DOHH2 (cell line): ENCODE data around the gene DCUN1D5.

Experiments
- H3F3A ChIP-seq: fragments of 200-600 bp; sonication (generic), shearing (Covaris generic); 2 replicates; pipeline ENCODE4 v1.6.0; 2016; ENCODE audit warnings: antibody characterized with exemption, mild to moderate bottlenecking; ENCODE audit not compliant: control insufficient read depth, insufficient read depth
- H3K27ac ChIP-seq: fragments of 200-600 bp; sonication (generic); 2 replicates; pipeline ENCODE4 v1.5.1; 2014; ENCODE audit warnings: low read depth, mild to moderate bottlenecking, low read length, moderate library complexity
- H3K27me3 ChIP-seq: fragments of 200-600 bp; sonication (generic); 2 replicates; pipeline ENCODE4 v1.6.1; 2014; ENCODE audit warnings: mild to moderate bottlenecking, low read length, mixed read lengths; ENCODE audit not compliant: control insufficient read depth
- H3K36me3 ChIP-seq: fragments of 200-600 bp; sonication (generic); 2 replicates; pipeline ENCODE4 v1.6.1; 2014; ENCODE audit warnings: mild to moderate bottlenecking, low read length, moderate library complexity, mixed read lengths; ENCODE audit not compliant: control insufficient read depth
- H3K4me1 ChIP-seq: fragments of 200-600 bp; sonication (generic); 2 replicates; pipeline ENCODE4 v1.6.1; 2014; ENCODE audit warnings: mild to moderate bottlenecking, low read length, mixed read lengths; ENCODE audit not compliant: control insufficient read depth
- H3K4me2 ChIP-seq: fragments of 200-600 bp; sonication (generic); 2 replicates; pipeline ENCODE4 v1.6.0; 2014; ENCODE audit warnings: mild to moderate bottlenecking, low read length, moderate library complexity
- H3K4me3 ChIP-seq: fragments of 200-600 bp; sonication (generic); 2 replicates; pipeline ENCODE4 v1.5.1; 2014; ENCODE audit warnings: mild to moderate bottlenecking, low read length, mixed read lengths
- H3K79me2 ChIP-seq: fragments of 200-600 bp; sonication (generic); 2 replicates; pipeline ENCODE4 v1.6.1; 2014; ENCODE audit warnings: mild to moderate bottlenecking, low read length, mixed read lengths; ENCODE audit not compliant: control insufficient read depth
- H3K9me2 ChIP-seq: fragments of 200-600 bp; sonication (generic); replicated peaks from 2 replicates; pipeline ENCODE4 v1.6.1; 2014; ENCODE audit warnings: mild to moderate bottlenecking, low read length, mixed read lengths; ENCODE audit not compliant: control insufficient read depth
- H3K9me3 ChIP-seq: fragments of 200-600 bp; sonication (generic); 2 replicates; pipeline ENCODE4 v1.6.1; 2014; ENCODE audit warnings: antibody characterized with exemption, low read length, mixed read lengths; ENCODE audit not compliant: control insufficient read depth, insufficient read depth
- H4K20me1 ChIP-seq: fragments of 200-600 bp; sonication (generic); 2 replicates; pipeline ENCODE4 v1.6.0; 2014; ENCODE audit warnings: low read depth, mild to moderate bottlenecking, antibody characterized with exemption, low read length, moderate library complexity; ENCODE audit not compliant: control insufficient read depth, insufficient read depth
- EZH2phosphoT487 ChIP-seq: fragments of 200-600 bp; sonication (generic); IDR thresholded peaks from 2 replicates; pipeline ENCODE4 v1.6.1; 2017; ENCODE audit warnings: borderline replicate concordance, mild to moderate bottlenecking, antibody characterized with exemption, low read length, moderate library complexity, mixed read lengths
- TF ChIP-seq, protein P1 (sequence below): fragments of 200-600 bp; sonication (generic); IDR thresholded peaks from one replicate; pipeline ENCODE4 v1.5.1; 2014; ENCODE audit warnings: antibody characterized with exemption, mild to moderate bottlenecking, low read depth, low read length; ENCODE audit not compliant: poor library complexity, severe bottlenecking

Gene DCUN1D5

DNA sequence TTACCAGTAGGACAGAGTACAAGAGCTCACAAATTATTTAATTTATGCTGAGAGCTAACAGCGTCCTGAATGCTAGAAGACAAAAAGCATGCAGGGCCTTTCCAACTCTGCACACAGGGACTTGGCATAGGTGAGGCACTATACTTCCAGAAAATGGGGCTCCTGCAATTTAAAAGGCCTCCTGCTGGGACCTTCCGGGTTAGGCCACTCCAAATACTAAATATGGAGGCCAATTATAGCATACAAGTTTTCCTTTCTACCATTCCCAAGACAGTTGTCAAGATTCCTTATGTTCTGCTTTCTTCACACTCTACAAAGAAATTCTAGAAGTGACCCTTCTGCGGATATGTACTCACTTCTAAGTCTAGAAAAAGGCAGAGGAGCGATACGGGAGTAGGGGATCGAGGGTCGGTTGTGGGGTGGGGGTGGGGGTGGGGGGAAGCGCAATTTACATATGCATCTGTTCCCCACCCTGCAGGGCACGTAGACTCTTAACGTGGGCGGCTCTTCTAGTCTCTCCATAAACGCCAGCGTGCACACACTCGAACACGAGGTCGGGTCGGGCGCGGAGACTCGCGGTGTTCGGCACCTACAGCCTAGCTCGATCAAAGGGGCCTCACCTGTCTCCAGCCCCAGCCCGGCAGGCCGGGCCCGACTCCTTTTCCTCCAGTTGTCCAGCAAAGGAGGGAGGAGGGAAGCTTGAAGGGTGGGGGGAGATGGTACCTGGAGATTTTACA, 728 bp downstream of the DCUN1D5 start:
- peaks cover 62% of the 10 kb centered on the region for H3K79me2 ChIP-seq
- H3K4me3 ChIP-seq = peak overlapping the region; percentile 95
- no peaks in the 10 kb centered on the region for H3K27me3 ChIP-seq
- peak overlapping the region; percentile 90 for H3K4me2 ChIP-seq
- H3K36me3 ChIP-seq = peaks cover 35% of the 10 kb centered on the region
- H3F3A ChIP-seq = no peaks in the 10 kb centered on the region
- peaks cover 23% of the 10 kb centered on the region for H3K4me1 ChIP-seq
- TF ChIP-seq EZH2phosphoT487 = no peak
- TF ChIP-seq, protein P1, sequence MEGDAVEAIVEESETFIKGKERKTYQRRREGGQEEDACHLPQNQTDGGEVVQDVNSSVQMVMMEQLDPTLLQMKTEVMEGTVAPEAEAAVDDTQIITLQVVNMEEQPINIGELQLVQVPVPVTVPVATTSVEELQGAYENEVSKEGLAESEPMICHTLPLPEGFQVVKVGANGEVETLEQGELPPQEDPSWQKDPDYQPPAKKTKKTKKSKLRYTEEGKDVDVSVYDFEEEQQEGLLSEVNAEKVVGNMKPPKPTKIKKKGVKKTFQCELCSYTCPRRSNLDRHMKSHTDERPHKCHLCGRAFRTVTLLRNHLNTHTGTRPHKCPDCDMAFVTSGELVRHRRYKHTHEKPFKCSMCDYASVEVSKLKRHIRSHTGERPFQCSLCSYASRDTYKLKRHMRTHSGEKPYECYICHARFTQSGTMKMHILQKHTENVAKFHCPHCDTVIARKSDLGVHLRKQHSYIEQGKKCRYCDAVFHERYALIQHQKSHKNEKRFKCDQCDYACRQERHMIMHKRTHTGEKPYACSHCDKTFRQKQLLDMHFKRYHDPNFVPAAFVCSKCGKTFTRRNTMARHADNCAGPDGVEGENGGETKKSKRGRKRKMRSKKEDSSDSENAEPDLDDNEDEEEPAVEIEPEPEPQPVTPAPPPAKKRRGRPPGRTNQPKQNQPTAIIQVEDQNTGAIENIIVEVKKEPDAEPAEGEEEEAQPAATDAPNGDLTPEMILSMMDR = no peak
- H3K9me2 ChIP-seq = no peaks in the 10 kb centered on the region
- H3K27ac ChIP-seq = peak overlapping the region; percentile 59
- no peaks in the 10 kb centered on the region for H4K20me1 ChIP-seq
- no peaks in the 10 kb centered on the region for H3K9me3 ChIP-seq

DNA sequence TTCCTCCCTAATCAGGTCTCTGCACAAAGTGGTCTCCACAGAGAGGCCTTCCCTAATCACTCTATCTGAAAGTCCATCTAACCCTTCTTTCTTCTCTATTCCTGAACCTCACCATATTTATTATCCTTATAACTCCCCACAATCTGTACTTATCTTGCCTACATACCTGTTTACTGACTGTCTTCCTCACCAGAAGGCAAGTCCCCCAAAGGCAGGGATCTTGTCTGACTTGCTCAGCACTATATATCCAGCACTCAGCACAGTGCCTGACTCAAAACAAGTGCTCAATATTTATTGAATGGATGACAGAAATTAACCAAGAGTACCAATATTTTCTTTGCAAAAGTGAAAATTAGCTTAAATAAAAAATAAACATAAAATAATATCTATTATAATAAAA, 5.5 kb downstream of the DCUN1D5 start:
- H3K4me1 ChIP-seq = peaks cover 16% of the 10 kb centered on the region
- H3F3A ChIP-seq = no peaks in the 10 kb centered on the region
- no peak for TF ChIP-seq EZH2phosphoT487
- TF ChIP-seq, protein P1 = no peak
- H3K36me3 ChIP-seq = peaks cover 72% of the 10 kb centered on the region
- no peak overlapping the region for H3K27ac ChIP-seq
- H3K9me3 ChIP-seq = no peaks in the 10 kb centered on the region
- H4K20me1 ChIP-seq = no peaks in the 10 kb centered on the region; the same call in 1 of the 2 replicates
- no peak overlapping the region for H3K4me3 ChIP-seq
- no peak overlapping the region for H3K4me2 ChIP-seq
- H3K27me3 ChIP-seq = no peaks in the 10 kb centered on the region
- H3K9me2 ChIP-seq = no peaks in the 10 kb centered on the region
- H3K79me2 ChIP-seq = peaks cover 93% of the 10 kb centered on the region

DNA sequence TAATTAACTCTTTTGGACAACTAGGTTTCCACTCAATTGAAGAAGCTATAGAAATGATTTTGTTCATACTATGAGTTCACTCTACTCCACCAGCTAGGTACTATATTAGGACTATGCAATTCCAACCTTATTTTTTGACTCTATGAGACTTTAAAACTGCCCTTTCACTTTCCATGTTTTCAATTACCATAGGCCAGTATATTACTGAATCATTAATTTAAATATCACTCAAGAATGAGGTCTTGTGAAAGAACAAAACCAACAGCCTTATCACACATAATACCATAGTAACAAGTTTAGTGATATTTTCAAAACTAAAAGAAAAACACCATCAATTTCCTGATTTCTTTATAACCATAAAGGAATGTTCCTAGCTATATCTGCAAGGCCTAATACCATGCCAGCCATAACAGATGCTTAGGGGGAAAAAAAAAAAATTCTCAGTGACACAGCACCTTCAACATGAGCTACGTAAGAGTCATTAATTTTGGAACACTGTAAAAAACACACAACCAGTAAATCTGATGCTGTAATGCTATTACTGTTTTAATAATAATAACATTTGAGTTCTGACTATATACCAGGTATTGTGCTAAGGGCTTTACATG, 6.1 kb downstream of the DCUN1D5 start:
- Histone ChIP-seq H3K4me2 (no peak overlapping the region), H3K9me3 (no peaks in the 10 kb centered on the region), H3K27me3 (no peaks in the 10 kb centered on the region), H3K4me1 (peaks cover 16% of the 10 kb centered on the region), H3K79me2 (peaks cover 87% of the 10 kb centered on the region), H3F3A (no peaks in the 10 kb centered on the region), H3K4me3 (no peak overlapping the region), H3K27ac (no peak overlapping the region), H4K20me1 (no peaks in the 10 kb centered on the region; the same call in 1 of the 2 replicates), H3K9me2 (no peaks in the 10 kb centered on the region), H3K36me3 (peaks cover 78% of the 10 kb centered on the region)
- no peak for TF ChIP-seq EZH2phosphoT487
- TF ChIP-seq, protein P1 = no peak
